Transverse colon (tissue), 3 donors: ENCODE measurements around the gene SNX13.

Experiments
- POLR2A ChIP-seq: fragments of 450-650 bp; IDR thresholded peaks from one replicate; pipeline ENCODE4 v1.6.1; 2016; ENCODE audit warnings: antibody characterized with exemption, mild to moderate bottlenecking, moderate library complexity
- POLR2AphosphoS5 ChIP-seq, 3 donors: sonication (generic); formaldehyde crosslinking; IDR thresholded peaks; one replicate each; pipeline ENCODE4 v1.6.1; 2016; ENCODE audit warnings: antibody characterized with exemption in 3 of 3

DNA sequence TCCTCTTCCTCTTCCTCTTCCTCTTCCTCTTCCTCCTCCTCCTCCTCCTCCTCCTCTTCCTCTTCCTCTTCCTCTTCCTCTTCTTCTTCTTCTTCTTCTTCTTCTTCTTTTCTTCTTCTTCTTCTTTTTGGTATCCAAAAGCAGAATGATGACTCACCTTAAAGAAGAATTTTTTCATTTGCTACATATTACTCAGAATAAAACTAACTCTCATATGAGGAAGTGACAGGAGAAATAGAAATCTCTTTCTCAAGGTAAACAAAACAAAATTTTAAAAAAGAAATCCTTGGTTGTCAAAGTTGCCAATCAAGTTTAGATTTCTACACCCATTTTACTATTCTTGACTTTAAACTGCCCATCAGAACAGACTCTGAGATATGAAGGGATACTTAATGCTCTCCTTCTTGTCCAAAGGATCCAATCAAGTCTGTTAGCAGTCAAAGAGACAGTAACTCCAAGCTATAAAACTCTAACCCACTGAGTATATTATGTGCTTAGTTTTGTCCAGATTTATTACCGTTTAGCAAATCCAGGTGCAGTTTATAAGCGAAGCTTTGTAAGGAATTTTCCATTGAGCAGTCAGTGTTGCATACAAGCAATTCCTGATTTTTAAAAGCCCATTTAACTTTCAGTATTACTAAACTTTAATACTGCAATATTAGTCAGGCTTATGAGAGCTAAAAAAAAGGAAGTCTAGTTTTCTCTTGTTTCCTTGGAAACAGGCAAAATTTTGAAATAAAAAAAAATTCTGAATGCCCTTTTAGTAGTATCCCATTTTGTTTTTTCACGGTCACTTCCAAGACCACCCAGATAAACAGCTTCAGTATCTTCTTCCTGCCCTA lies 43.1 kb upstream of the SNX13 start:
- TF ChIP-seq POLR2A (no peak), POLR2AphosphoS5 (IDR thresholded peaks at IDR 0.05) (no peak)
